GM10266 (cell line): Measurements from ENCODE around the gene TBC1D20.

Source experiments
- DNase-seq: peaks from one replicate; pipeline ENCODE4 v3.0.0; 2012; ENCODE audit errors: extremely low spot score
- CTCF ChIP-seq: IDR thresholded peaks from 2 replicates; pipeline ENCODE4 v1.5.1; 2012; ENCODE audit warnings: mild to moderate bottlenecking, low read depth; ENCODE audit not compliant: control insufficient read depth, insufficient read depth; ENCODE audit errors: missing control alignments

Gene TBC1D20

GRCh38 chr20:440636-441035 is 21.7 kb downstream of the TBC1D20 start:
- DNase-seq, result no peak
- TF ChIP-seq CTCF, result no peak

- no peak for DNase-seq
- TF ChIP-seq CTCF, result no peak
These were observed 22.2 kb downstream of the TBC1D20 start for GRCh38 chr20:440148-440547.

GRCh38 chr20:438571-439469 is 23.5 kb downstream of the TBC1D20 start:
- no peak for DNase-seq
- TF ChIP-seq CTCF, result no peak

GRCh38 chr20:437787-438486 is 24.4 kb downstream of the TBC1D20 start:
- no peak for TF ChIP-seq CTCF
- DNase-seq, result no peak

GRCh38 chr20:436476-436875 is 25.9 kb downstream of the TBC1D20 start:
- no peak for TF ChIP-seq CTCF
- no peak for DNase-seq

GRCh38 chr20:435558-435957 is 26.8 kb downstream of the TBC1D20 start:
- no peak for DNase-seq
- no peak for TF ChIP-seq CTCF
